Measurements from ENCODE around the gene EXOSC1.
"Not testable (repeated sequence)": the region's sequence is repeated elsewhere in the genome, so short reads cannot be mapped to it uniquely, and the experiment has no call there.

The EXOSC1 gene

GRCh38 chr10:97411406-97411805 is 34.4 kb downstream of the EXOSC1 start:
- in situ Hi-C loops (cut with MboI; ENCODE audit: low sequenced_read_pairs), result no loop called here

GRCh38 chr10:97408496-97408992 is 37.3 kb downstream of the EXOSC1 start:
- in situ Hi-C loops (cut with MboI; ENCODE audit: low sequenced_read_pairs), result no loop called here

GRCh38 chr10:97407952-97408248 is 37.9 kb downstream of the EXOSC1 start:
- in situ Hi-C loops (cut with MboI; ENCODE audit: low sequenced_read_pairs), result no loop called here

- in situ Hi-C loops (cut with MboI; ENCODE audit: low sequenced_read_pairs), result no loop called here
Observed at GRCh38 chr10:97407211-97407951, 38.4 kb downstream of the EXOSC1 start.

- in situ Hi-C loops (cut with MboI; ENCODE audit: low sequenced_read_pairs), result not testable (repeated sequence)
Observed at GRCh38 chr10:97406483-97406882, 39.3 kb downstream of the EXOSC1 start.

- in situ Hi-C loops (cut with MboI; ENCODE audit: low sequenced_read_pairs), result no loop called here
Observed at GRCh38 chr10:97406064-97406463, 39.7 kb downstream of the EXOSC1 start.

GRCh38 chr10:97404044-97404443 is 41.8 kb downstream of the EXOSC1 start:
- in situ Hi-C loops (cut with MboI; ENCODE audit: low sequenced_read_pairs), result no loop called here

- in situ Hi-C loops (cut with MboI; ENCODE audit: low sequenced_read_pairs), result no loop called here
Observed at GRCh38 chr10:97401455-97401919, 44.3 kb downstream of the EXOSC1 start.

- in situ Hi-C loops (cut with MboI; ENCODE audit: low sequenced_read_pairs), result no loop called here
Observed at GRCh38 chr10:97400665-97401454, 44.9 kb downstream of the EXOSC1 start, which contains the start of gene RRP12. Gene RRP12, minus strand, starts transcription at chr10:97401340. Its CDS starts 109 bp downstream, at chr10:97401231.

GRCh38 chr10:97399843-97400545 is 45.8 kb downstream of the EXOSC1 start:
- in situ Hi-C loops (cut with MboI; ENCODE audit: low sequenced_read_pairs), result no loop called here

- in situ Hi-C loops (cut with MboI; ENCODE audit: low sequenced_read_pairs), result no loop called here
Observed at GRCh38 chr10:97396056-97396455, 49.8 kb downstream of the EXOSC1 start.

GRCh38 chr10:97393034-97393573 is 52.7 kb downstream of the EXOSC1 start:
- in situ Hi-C loops (cut with MboI; ENCODE audit: low sequenced_read_pairs), result no loop called here

GRCh38 chr10:97390091-97390490 is 55.7 kb downstream of the EXOSC1 start:
- in situ Hi-C loops (cut with MboI; ENCODE audit: low sequenced_read_pairs), result no loop called here

- in situ Hi-C loops (cut with MboI; ENCODE audit: low sequenced_read_pairs), result no loop called here
Observed at GRCh38 chr10:97388152-97388551, 57.7 kb downstream of the EXOSC1 start.

All from HL-60/S4 (cell line).